BJ (cell line): Measurements from ENCODE around the gene RBM11. TPM values are rescaled to one million over a fixed set of nuclear protein-coding genes. Genes with fewer than 3 reads are reported as not detected.

Experiments used
- CTCF ChIA-PET: fragments of 350-600 bp; formaldehyde crosslinking; extraction: SDS; loops from one replicate; lab custom pipeline; 2021; ENCODE audit warnings: antibody characterized with exemption, inconsistent platforms; lab: Yijun Ruan, JAX
- POLR2A ChIA-PET: fragments of 300-600 bp; sonication (Branson Sonifier 250); formaldehyde crosslinking; extraction: SDS; loops from one replicate; lab custom pipeline; 2021; ENCODE audit warnings: antibody characterized with exemption; lab: Charles Lee
- DNase-seq: peaks from one replicate; pipeline ENCODE4 v3.0.0-alpha.2; 2011; ENCODE audit warnings: low read depth
- H3K27me3 ChIP-seq: 2 replicates; pipeline ENCODE4 v1.6.0; 2011; ENCODE audit warnings: low read length; ENCODE audit not compliant: control insufficient read depth, insufficient read depth
- H3K36me3 ChIP-seq: 2 replicates; pipeline ENCODE4 v1.5.1; 2011; ENCODE audit warnings: low read length; ENCODE audit not compliant: control insufficient read depth, insufficient read depth
- H3K4me3 ChIP-seq: 2 replicates; pipeline ENCODE4 v1.5.1; 2011; ENCODE audit warnings: low read depth, mild to moderate bottlenecking, control low read depth, low read length
- CTCF ChIP-seq: IDR thresholded peaks from 2 replicates; pipeline ENCODE4 v1.5.1; 2011; ENCODE audit warnings: low read depth, mild to moderate bottlenecking, control low read depth, inconsistent platforms, low read length, moderate library complexity; ENCODE audit not compliant: insufficient read depth
- polyA plus RNA-seq: library from polyadenylated mRNA; depleted of rRNA; stranded (reverse); fragments of >200 nt; gene quantifications from 2 replicates; pipeline ENCODE4 v1.2.3, GENCODE V29; 2011

RBM11 gene
- polyA plus RNA-seq, 1 experiment: not detected

- no peaks in the 10 kb centered on the region for H3K27me3 ChIP-seq
- H3K4me3 ChIP-seq: no peak overlapping the region
- CTCF ChIA-PET: no interaction called here
- TF ChIP-seq CTCF: no peak
- POLR2A ChIA-PET: no interaction called here
- no peaks in the 10 kb centered on the region for H3K36me3 ChIP-seq
- DNase-seq: no peak
These were observed 7.4 kb downstream of the RBM11 start for GRCh38 chr21:14223365-14223764.

DNA sequence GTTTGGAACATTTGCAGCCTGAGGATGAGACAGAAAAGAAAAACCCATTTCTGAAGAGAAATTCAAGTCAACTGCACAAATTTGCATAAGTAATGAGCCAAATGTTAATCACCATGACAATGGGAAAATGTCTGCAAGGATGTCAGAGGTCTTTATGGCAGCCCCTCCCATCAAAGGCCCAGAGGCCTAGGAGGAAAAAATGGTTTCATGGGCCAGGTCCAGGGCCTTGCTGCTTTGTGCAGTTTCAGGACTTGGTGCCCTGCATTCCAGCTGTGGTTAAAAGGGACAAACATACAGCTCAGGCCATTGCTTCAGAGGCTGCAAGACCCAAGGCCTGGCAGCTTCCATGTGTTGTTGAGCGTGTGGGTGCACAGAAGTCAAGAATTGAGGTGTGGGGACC lies 13.4 kb downstream of the RBM11 start:
- POLR2A ChIA-PET: no interaction called here

GRCh38 chr21:14235101-14235500 lies 19.1 kb downstream of the RBM11 start:
- no peak for DNase-seq
- CTCF ChIA-PET: no interaction called here
- TF ChIP-seq CTCF: no peak
- POLR2A ChIA-PET: no interaction called here
- no peak overlapping the region for H3K4me3 ChIP-seq
- H3K36me3 ChIP-seq: no peaks in the 10 kb centered on the region
- H3K27me3 ChIP-seq: no peaks in the 10 kb centered on the region

More for the DNA sequence above, 13.4 kb downstream of the RBM11 start:
- H3K27me3 ChIP-seq: no peaks in the 10 kb centered on the region
- no peak overlapping the region for H3K4me3 ChIP-seq
- no peak for DNase-seq
- TF ChIP-seq CTCF: no peak
- CTCF ChIA-PET: no interaction called here
- no peaks in the 10 kb centered on the region for H3K36me3 ChIP-seq

GRCh38 chr21:14236180-14236579 lies 20.2 kb downstream of the RBM11 start:
- H3K27me3 ChIP-seq: no peaks in the 10 kb centered on the region
- no peak for DNase-seq
- no peak for TF ChIP-seq CTCF
- no peak overlapping the region for H3K4me3 ChIP-seq
- no peaks in the 10 kb centered on the region for H3K36me3 ChIP-seq
- ChIA-PET POLR2A (no interaction called here), CTCF (no interaction called here)

DNA sequence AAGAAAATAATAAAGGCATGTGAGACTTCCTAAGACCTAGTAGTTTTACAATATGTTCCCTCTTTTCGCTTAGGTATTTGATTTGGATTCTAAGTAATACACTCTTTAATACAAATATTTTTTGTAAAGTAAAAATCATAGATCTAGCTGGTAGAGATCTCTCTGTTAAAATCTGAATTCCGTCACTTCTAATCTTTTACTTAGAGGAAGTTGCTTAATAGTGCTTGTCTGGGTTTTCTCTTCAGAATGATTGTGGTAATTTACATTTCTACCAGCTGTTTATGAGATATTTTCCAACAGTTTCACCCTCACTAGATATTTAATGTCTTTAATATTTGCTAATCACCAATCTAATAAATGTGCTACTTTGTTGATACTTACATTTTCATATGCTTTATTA lies 23.3 kb downstream of the RBM11 start:
- Histone ChIP-seq H3K27me3 (no peaks in the 10 kb centered on the region), H3K4me3 (no peak overlapping the region), H3K36me3 (no peaks in the 10 kb centered on the region)
- POLR2A ChIA-PET: no interaction called here
- no peak for TF ChIP-seq CTCF
- CTCF ChIA-PET: interaction anchor here (0.7 to 2.8 kb wide), 2 partner anchors 14 to 241 kb away, joined by 4 to 8 read pairs; no protein-coding TSS in a partner anchor
- no peak for DNase-seq
